Colonic mucosa (tissue), 4 donors: ENCODE measurements around the gene MAP1LC3B. TPM values are rescaled to one million over a fixed set of nuclear protein-coding genes. Genes with fewer than 3 reads are reported as not detected.

Experiments used
- DNase-seq: peaks from one replicate; pipeline ENCODE4 v3.0.0-alpha.2; 2020
- H3K27ac ChIP-seq: fragments of 200-600 bp; one replicate; pipeline ENCODE4 v1.8.0; 2021
- H3K27me3 ChIP-seq: fragments of 200-600 bp; one replicate; pipeline ENCODE4 v1.8.0; 2021
- H3K36me3 ChIP-seq: fragments of 200-600 bp; one replicate; pipeline ENCODE4 v1.8.0; 2021
- H3K4me1 ChIP-seq: fragments of 200-600 bp; one replicate; pipeline ENCODE4 v1.8.0; 2021; ENCODE audit warnings: mild to moderate bottlenecking
- H3K4me3 ChIP-seq: fragments of 200-600 bp; one replicate; pipeline ENCODE4 v1.8.0; 2021
- H3K9ac ChIP-seq, 2 donors: one replicate each; pipeline ENCODE4 v1.7.0; 2013; ENCODE audit warnings: control low read depth in 2 of 2, low read depth in 2 of 2, low read length in 2 of 2
- H3K9me3 ChIP-seq: fragments of 200-600 bp; one replicate; pipeline ENCODE4 v1.8.0; 2021
- intact Hi-C: fragments of 100-400 bp; cut with DNase I; formaldehyde crosslinking; loops from one replicate; pipeline ENCODE4 v1.14.1; 2022
- total RNA-seq, 2 donors: library from RNA; stranded (reverse); fragmentation: NEBNext Ultra II Directional in 1 of 2; extraction: Animal tissue kit (Norgen Biotek cat#: 25700) in 1 of 2; gene quantifications; one replicate each; pipeline ENCODE4 v1.2.1, GENCODE V29; 2021
- TF ChIP-seq, protein P1 (sequence below): fragments of 200-600 bp; IDR thresholded peaks from one replicate; pipeline ENCODE4 v1.8.0; 2022; ENCODE audit warnings: antibody characterized with exemption, mild to moderate bottlenecking
- donor health status: healthy.
- donor health status: DM: no; HTN: no; CAD: no.
- donor health status: DM: no; HTN: no; CAD: no.

MAP1LC3B gene
- total RNA-seq, 2 donors from 2014 or later, result 45.0 to 83.0 TPM

DNA sequence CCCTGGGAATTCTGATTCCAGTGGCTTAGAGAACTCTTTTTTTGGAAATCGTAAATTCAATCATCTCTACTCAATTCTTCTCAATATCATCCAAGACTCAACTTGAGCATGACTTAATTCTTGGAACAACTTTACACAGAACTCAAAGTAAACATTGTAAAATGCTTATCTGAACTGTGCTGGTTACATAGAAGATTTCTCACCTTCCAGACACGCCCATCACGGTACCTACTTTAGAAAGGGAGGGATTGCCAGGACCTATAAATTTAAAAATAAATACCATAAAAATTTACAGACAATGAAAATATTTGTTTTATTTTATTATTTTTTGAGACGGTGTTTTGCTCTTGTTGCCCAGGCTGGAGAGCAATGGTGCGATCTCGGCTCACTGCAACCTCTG lies 26.5 kb downstream of the MAP1LC3B start:
- Histone ChIP-seq H3K9me3 (no peaks in the 10 kb centered on the region), H3K27me3 (no peaks in the 10 kb centered on the region), H3K27ac (no peak overlapping the region), H3K4me3 (no peak overlapping the region), H3K9ac (no peak overlapping the region), H3K36me3 (peaks cover 12% of the 10 kb centered on the region), H3K4me1 (no peaks in the 10 kb centered on the region)
- intact Hi-C loops, result loop anchor here (5.0 kb wide), 2 partner anchors 154 to 219 kb away; no protein-coding TSS in a partner anchor
- DNase-seq, result peak; percentile 40
- TF ChIP-seq, protein P1, sequence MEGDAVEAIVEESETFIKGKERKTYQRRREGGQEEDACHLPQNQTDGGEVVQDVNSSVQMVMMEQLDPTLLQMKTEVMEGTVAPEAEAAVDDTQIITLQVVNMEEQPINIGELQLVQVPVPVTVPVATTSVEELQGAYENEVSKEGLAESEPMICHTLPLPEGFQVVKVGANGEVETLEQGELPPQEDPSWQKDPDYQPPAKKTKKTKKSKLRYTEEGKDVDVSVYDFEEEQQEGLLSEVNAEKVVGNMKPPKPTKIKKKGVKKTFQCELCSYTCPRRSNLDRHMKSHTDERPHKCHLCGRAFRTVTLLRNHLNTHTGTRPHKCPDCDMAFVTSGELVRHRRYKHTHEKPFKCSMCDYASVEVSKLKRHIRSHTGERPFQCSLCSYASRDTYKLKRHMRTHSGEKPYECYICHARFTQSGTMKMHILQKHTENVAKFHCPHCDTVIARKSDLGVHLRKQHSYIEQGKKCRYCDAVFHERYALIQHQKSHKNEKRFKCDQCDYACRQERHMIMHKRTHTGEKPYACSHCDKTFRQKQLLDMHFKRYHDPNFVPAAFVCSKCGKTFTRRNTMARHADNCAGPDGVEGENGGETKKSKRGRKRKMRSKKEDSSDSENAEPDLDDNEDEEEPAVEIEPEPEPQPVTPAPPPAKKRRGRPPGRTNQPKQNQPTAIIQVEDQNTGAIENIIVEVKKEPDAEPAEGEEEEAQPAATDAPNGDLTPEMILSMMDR, result no peak

- Histone ChIP-seq H3K27me3 (no peaks in the 10 kb centered on the region), H3K4me1 (no peaks in the 10 kb centered on the region), H3K9ac (no peak overlapping the region), H3K36me3 (peaks cover 12% of the 10 kb centered on the region), H3K27ac (no peak overlapping the region), H3K4me3 (no peak overlapping the region), H3K9me3 (no peaks in the 10 kb centered on the region)
- TF ChIP-seq, protein P1, result no peak
- intact Hi-C loops, result no loop called here
- DNase-seq, result no peak
Measured at GRCh38 chr16:87420026-87421002, 28.2 kb downstream of the MAP1LC3B start.

DNA sequence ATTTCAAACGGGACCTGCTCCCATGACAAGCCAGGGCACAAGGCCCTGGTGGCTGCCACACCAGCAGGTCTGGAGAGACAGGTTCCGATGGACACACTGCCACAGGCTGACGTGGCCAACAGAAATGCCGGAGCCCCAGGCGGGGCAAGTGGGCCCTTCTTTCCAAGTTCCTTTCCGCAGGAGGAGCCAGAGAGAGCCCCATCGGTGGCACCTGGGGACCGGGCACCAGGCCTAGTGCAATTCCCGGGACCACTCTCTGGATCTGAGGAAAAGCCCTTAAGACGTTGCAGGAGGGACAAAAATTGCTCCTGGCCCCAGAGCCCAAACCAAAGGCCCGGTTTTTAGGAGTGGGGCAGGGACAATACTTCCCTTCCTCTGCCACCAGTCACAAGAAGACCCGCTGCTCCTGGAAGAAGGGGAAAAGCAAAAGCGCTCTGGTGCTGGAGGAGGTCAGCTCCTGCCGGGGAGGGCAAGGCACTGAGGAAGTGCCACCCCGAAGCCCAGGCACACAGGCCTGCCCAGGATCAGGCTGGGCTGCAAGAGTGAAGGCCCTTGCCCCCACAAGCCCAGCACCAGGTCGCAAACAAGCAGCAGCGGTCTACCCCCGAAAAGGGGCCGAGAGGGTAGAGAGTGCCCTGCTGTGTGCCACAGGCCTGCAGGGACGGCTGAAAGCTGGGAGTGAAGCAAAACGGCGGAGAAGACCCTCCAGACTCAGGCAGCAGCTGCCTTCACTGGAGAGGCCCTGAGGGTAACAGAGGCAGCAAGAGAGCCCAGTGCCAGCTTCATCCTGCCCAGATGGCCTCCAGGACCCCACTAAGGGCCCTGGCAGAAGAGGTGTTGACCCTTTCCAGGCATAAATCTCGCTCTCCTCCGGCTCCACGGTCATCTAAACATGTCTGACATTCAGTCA lies 29.1 kb downstream of the MAP1LC3B start:
- no peak for DNase-seq
- Histone ChIP-seq H3K27ac (no peak overlapping the region), H3K9ac (no peak overlapping the region), H3K9me3 (no peaks in the 10 kb centered on the region), H3K4me1 (no peaks in the 10 kb centered on the region), H3K27me3 (no peaks in the 10 kb centered on the region), H3K4me3 (no peak overlapping the region), H3K36me3 (peaks cover 10% of the 10 kb centered on the region)
- intact Hi-C loops, result no loop called here
- TF ChIP-seq, protein P1, result no peak

- TF ChIP-seq, protein P1, result no peak
- DNase-seq, result no peak
- Histone ChIP-seq H3K9me3 (no peaks in the 10 kb centered on the region), H3K27me3 (no peaks in the 10 kb centered on the region), H3K4me1 (no peaks in the 10 kb centered on the region), H3K36me3 (peaks cover 7% of the 10 kb centered on the region), H3K27ac (no peak overlapping the region), H3K9ac (no peak overlapping the region), H3K4me3 (no peak overlapping the region)
- intact Hi-C loops, result no loop called here
Measured at GRCh38 chr16:87422106-87422505, 30.0 kb downstream of the MAP1LC3B start.

DNA sequence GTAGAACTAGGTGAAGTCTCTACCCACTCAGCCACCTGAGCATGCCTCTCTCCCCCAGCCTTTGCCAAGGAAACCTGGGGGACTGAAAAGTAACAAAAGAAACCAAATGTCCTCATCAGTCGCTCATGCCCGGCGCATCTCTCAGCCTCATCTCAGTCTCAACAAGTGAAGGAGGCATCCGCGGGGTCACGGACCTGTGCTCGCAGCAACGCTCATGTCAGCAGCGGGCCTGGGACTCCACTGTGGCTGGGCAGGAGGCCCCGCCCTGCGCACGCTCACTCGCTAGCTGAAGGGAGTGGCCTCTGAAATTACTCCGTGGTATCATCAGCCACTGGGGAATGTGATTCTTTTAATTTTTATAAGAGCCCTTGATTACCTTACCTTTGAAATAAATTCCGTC lies 31.3 kb downstream of the MAP1LC3B start:
- intact Hi-C loops, result no loop called here
- H3K9ac ChIP-seq, result no peak overlapping the region
- no peak overlapping the region for H3K4me3 ChIP-seq
- H3K27me3 ChIP-seq, result no peaks in the 10 kb centered on the region
- TF ChIP-seq, protein P1, result no peak
- H3K4me1 ChIP-seq, result no peaks in the 10 kb centered on the region
- H3K9me3 ChIP-seq, result no peaks in the 10 kb centered on the region
- H3K36me3 ChIP-seq, result peaks cover 7% of the 10 kb centered on the region
- no peak overlapping the region for H3K27ac ChIP-seq
- DNase-seq, result no peak
